Myocyte (in vitro differentiated cells): Measurements from ENCODE around the gene CCDC197. TPM values are rescaled to one million over a fixed set of nuclear protein-coding genes. Genes with fewer than 3 reads are reported as not detected.
A peak's percentile ranks its signal among the peaks of the same experiment; 100 is the strongest.

Experiments used
- DNase-seq: peaks from one replicate; pipeline ENCODE4 v3.0.0-alpha.2; 2012; ENCODE audit warnings: low read depth
- total RNA-seq: library from RNA; depleted of rRNA; stranded (reverse); fragments of >200 nt; gene quantifications from 2 replicates; pipeline ENCODE4 v1.2.3, GENCODE V29; 2014

CCDC197 gene
- total RNA-seq, 1 donor from 2014 or later = not detected

- DNase-seq = no peak
Observed at GRCh38 chr14:93960774-93961438, 36.2 kb upstream of the CCDC197 start.

GRCh38 chr14:93961620-93962019 lies 35.5 kb upstream of the CCDC197 start:
- no peak for DNase-seq

- peak; percentile 84 for DNase-seq
Observed at GRCh38 chr14:93962701-93963601, 34.1 kb upstream of the CCDC197 start.

GRCh38 chr14:93963692-93964091 lies 33.4 kb upstream of the CCDC197 start:
- no peak for DNase-seq

GRCh38 chr14:93964281-93964680 lies 32.8 kb upstream of the CCDC197 start:
- no peak for DNase-seq

- no peak for DNase-seq
Observed at GRCh38 chr14:93964820-93965286, 32.2 kb upstream of the CCDC197 start.

GRCh38 chr14:93965287-93965821 lies 31.7 kb upstream of the CCDC197 start:
- peak; percentile 49 for DNase-seq

- DNase-seq = no peak
Observed at GRCh38 chr14:93965946-93966474, 31.1 kb upstream of the CCDC197 start.

- no peak for DNase-seq
Observed at GRCh38 chr14:93967637-93968250, 29.4 kb upstream of the CCDC197 start.

GRCh38 chr14:93969082-93969828 lies 27.8 kb upstream of the CCDC197 start:
- no peak for DNase-seq

GRCh38 chr14:93970585-93970964 lies 26.5 kb upstream of the CCDC197 start:
- no peak for DNase-seq

- DNase-seq = peak; percentile 51
Observed at GRCh38 chr14:93970965-93971634, 26.0 kb upstream of the CCDC197 start.

GRCh38 chr14:93971635-93972027 lies 25.5 kb upstream of the CCDC197 start:
- DNase-seq = no peak

GRCh38 chr14:93972618-93973205 lies 24.4 kb upstream of the CCDC197 start:
- DNase-seq = no peak

GRCh38 chr14:93973607-93974006 lies 23.5 kb upstream of the CCDC197 start:
- peak; percentile 59 for DNase-seq

- DNase-seq = peak; percentile 88
Observed at GRCh38 chr14:93974299-93974698, 22.8 kb upstream of the CCDC197 start.

- peak; percentile 96 for DNase-seq
Observed at GRCh38 chr14:93974833-93975232, 22.3 kb upstream of the CCDC197 start.

GRCh38 chr14:93975791-93976476 lies 21.2 kb upstream of the CCDC197 start:
- no peak for DNase-seq

- no peak for DNase-seq
Observed at GRCh38 chr14:93976477-93977057, 20.5 kb upstream of the CCDC197 start, which contains the start of gene ASB2. Gene ASB2 (minus strand): TSS chr14:93976570. CDS start chr14:93964539, 12,031 bp downstream.
